SK-N-SH (cell line): ENCODE measurements around the gene PTPRF. TPM values are rescaled to one million over a fixed set of nuclear protein-coding genes. Genes with fewer than 3 reads are reported as not detected.

Experiments used
- CTCF ChIA-PET: fragments of 300-600, 350-600 bp; formaldehyde crosslinking; extraction: SDS; loops from one replicate; lab custom pipeline; 2021; lab: Yijun Ruan, JAX
- POLR2A ChIA-PET: fragments of 350-600 bp; sonication (Branson Sonifier 250); formaldehyde crosslinking; extraction: SDS; loops from one replicate; lab custom pipeline; 2020; ENCODE audit warnings: antibody characterized with exemption, inconsistent platforms; lab: Yijun Ruan, JAX
- DNase-seq: peaks from one replicate; pipeline ENCODE4 v3.0.0; 2012
- H2AFZ ChIP-seq: fragments of 200-600 bp; sonication (generic); 2 replicates; pipeline ENCODE4 v1.8.1; 2016; ENCODE audit warnings: antibody characterized with exemption, mild to moderate bottlenecking, low read depth
- H3F3A ChIP-seq: fragments of 200-600 bp; sonication (generic); replicated peaks from 2 replicates; pipeline ENCODE3; 2016; ENCODE audit warnings: antibody characterized with exemption, mild to moderate bottlenecking; ENCODE audit not compliant: insufficient read depth
- H3K27ac ChIP-seq, 2 experiments: fragments of 200-500 bp in 1 of 2; fragments of 200-600 bp in 1 of 2; sonication (Bioruptor generic) in 1 of 2; sonication (generic), shearing (Covaris generic) in 1 of 2; 2 replicates each; pipeline versions ENCODE4 v1.5.1 to v1.6.1; 2014 to 2016; ENCODE audit warnings: low read depth in 2 of 2, inconsistent platforms in 1 of 2, low read length in 1 of 2, mild to moderate bottlenecking in 1 of 2, mixed read lengths in 1 of 2
- H3K27me3 ChIP-seq: fragments of 200-600 bp; sonication (generic), shearing (Covaris generic); 2 replicates; pipeline ENCODE4 v1.6.1; 2016; ENCODE audit warnings: mixed run types; ENCODE audit not compliant: insufficient read depth
- H3K36me3 ChIP-seq, 2 experiments: fragments of 200-500 bp in 1 of 2; fragments of 200-600 bp in 1 of 2; sonication (Bioruptor generic) in 1 of 2; sonication (generic) in 1 of 2; replicated peaks in 1 of 2; 2 replicates each; pipeline versions ENCODE3 to v1.5.1; 2014 to 2016; ENCODE audit warnings: low read length in 1 of 2, mild to moderate bottlenecking in 1 of 2; ENCODE audit not compliant: insufficient read depth in 2 of 2, control insufficient read depth in 1 of 2
- H3K4me1 ChIP-seq, 2 experiments: fragments of 200-500 bp in 1 of 2; fragments of 200-600 bp in 1 of 2; sonication (Bioruptor generic) in 1 of 2; sonication (generic), shearing (Covaris generic) in 1 of 2; 2 replicates each; pipeline versions ENCODE4 v1.5.1 to v1.6.1; 2014 to 2016; ENCODE audit warnings: low read depth in 1 of 2, low read length in 1 of 2, mixed run types in 1 of 2; ENCODE audit not compliant: insufficient read depth in 2 of 2, control insufficient read depth in 1 of 2
- H3K4me2 ChIP-seq: fragments of 200-600 bp; sonication (generic), shearing (Covaris generic); 2 replicates; pipeline ENCODE4 v1.6.1; 2017; ENCODE audit warnings: mixed run types
- H3K4me3 ChIP-seq, 2 experiments: fragments of 200-500 bp in 1 of 2; fragments of 200-600 bp in 1 of 2; sonication (Bioruptor generic) in 1 of 2; sonication (generic), shearing (Covaris generic) in 1 of 2; 2 replicates each; pipeline versions ENCODE4 v1.5.1 to v1.8.1; 2014 to 2016; ENCODE audit warnings: low read depth in 2 of 2, inconsistent platforms in 1 of 2, low read length in 1 of 2, mild to moderate bottlenecking in 1 of 2, mixed read lengths in 1 of 2, moderate library complexity in 1 of 2
- H3K79me2 ChIP-seq: fragments of 200-600 bp; sonication (generic); 2 replicates; pipeline ENCODE4 v1.8.1; 2017; ENCODE audit warnings: mild to moderate bottlenecking; ENCODE audit not compliant: insufficient read depth
- H3K9ac ChIP-seq: fragments of 200-600 bp; sonication (generic); 2 replicates; pipeline ENCODE4 v1.6.1; 2017; ENCODE audit warnings: mixed run types
- H3K9me2 ChIP-seq: fragments of 200-600 bp; sonication (generic); 2 replicates; pipeline ENCODE4 v1.6.1; 2017; ENCODE audit warnings: mixed run types
- H3K9me3 ChIP-seq: fragments of 200-600 bp; sonication (generic); 2 replicates; pipeline ENCODE4 v1.6.1; 2017; ENCODE audit warnings: mixed run types, mild to moderate bottlenecking, moderate library complexity
- H4K20me1 ChIP-seq: fragments of 200-600 bp; sonication (generic); 2 replicates; pipeline ENCODE4 v1.6.1; 2017; ENCODE audit warnings: mild to moderate bottlenecking, mixed run types; ENCODE audit not compliant: insufficient read depth
- ELF1 ChIP-seq: IDR thresholded peaks from 2 replicates; pipeline ENCODE4 v1.4.0; 2012
- JUND ChIP-seq: IDR thresholded peaks from 2 replicates; pipeline ENCODE4 v1.4.0; 2012
- TAF1 ChIP-seq: IDR thresholded peaks from 2 replicates; pipeline ENCODE4 v1.6.1; 2012; ENCODE audit warnings: low read depth, mild to moderate bottlenecking, low read length, moderate library complexity, borderline replicate concordance
- TCF12 ChIP-seq: IDR thresholded peaks from 2 replicates; pipeline ENCODE4 v1.4.0; 2012
- WGBS: methylation state at CpG from one replicate; pipeline ENCODE4 v1.1.6; 2017; ENCODE audit warnings: low lambda C conversion rate; 5-methylcytosine and 5-hydroxymethylcytosine counted together
- polyA plus RNA-seq, 3 experiments: library from polyadenylated mRNA; depleted of rRNA; stranded (reverse); fragments of >200 nt; gene quantifications; 2 replicates each; pipeline ENCODE4 v1.2.3, GENCODE V29; 2012
- TF ChIP-seq, protein P1 (sequence below): fragments of 150-350 bp; IDR thresholded peaks from 2 replicates; pipeline ENCODE4 v1.6.1; 2017; ENCODE audit warnings: antibody characterized with exemption, low read length, low read depth, borderline replicate concordance
- TF ChIP-seq, protein P2 (sequence below): IDR thresholded peaks from 2 replicates; pipeline ENCODE4 v1.4.0; 2012; ENCODE audit warnings: low read depth, borderline replicate concordance
- TF ChIP-seq, protein P3 (sequence below): IDR thresholded peaks from 2 replicates; pipeline ENCODE4; 2012
- TF ChIP-seq, protein P4 (sequence below): fragments of 200-600 bp; sonication (generic); IDR thresholded peaks from 2 replicates; pipeline ENCODE4 v1.6.1; 2017; ENCODE audit warnings: antibody characterized with exemption, mild to moderate bottlenecking, moderate library complexity
- TF ChIP-seq, protein P5 (sequence below): IDR thresholded peaks from 2 replicates; pipeline ENCODE4 v1.6.1; 2012; ENCODE audit warnings: mild to moderate bottlenecking, low read depth, low read length, moderate library complexity

PTPRF gene
- polyA plus RNA-seq, 1 of the 3 experiments (the other 2 are of a cell fraction): 72.7 TPM

DNA sequence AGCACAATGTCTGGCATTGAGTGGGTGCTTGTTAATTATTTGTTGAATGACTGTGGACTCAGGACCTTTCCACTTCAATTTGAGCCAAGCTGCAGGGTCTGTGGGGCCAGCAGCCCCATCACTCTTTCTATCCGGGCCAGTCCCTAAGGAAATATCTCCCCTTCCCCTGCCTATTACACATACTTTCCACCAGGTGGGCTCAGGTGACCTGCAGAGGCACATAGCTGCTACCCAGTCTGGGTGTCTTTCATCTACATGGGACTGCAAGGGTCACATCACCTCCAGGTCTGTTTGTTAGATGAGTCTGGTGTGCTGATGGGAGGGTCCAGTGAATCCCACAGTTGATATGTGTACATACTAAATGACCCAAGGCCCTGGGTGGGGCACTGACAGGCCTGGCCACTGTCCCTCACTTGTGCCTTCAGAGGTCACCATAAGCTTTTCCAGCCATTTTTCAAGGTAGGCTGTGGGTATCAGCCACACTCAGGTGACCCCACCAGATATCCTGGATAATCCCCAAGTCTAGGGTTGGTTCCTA lies 59.8 kb downstream of the PTPRF start:
- no peaks in the 10 kb centered on the region for H3K79me2 ChIP-seq
- POLR2A ChIA-PET: no interaction called here
- H3K9me3 ChIP-seq: no peaks in the 10 kb centered on the region
- H3F3A ChIP-seq: no peaks in the 10 kb centered on the region
- DNase-seq: peak; percentile 42
- TF ChIP-seq, protein P1, sequence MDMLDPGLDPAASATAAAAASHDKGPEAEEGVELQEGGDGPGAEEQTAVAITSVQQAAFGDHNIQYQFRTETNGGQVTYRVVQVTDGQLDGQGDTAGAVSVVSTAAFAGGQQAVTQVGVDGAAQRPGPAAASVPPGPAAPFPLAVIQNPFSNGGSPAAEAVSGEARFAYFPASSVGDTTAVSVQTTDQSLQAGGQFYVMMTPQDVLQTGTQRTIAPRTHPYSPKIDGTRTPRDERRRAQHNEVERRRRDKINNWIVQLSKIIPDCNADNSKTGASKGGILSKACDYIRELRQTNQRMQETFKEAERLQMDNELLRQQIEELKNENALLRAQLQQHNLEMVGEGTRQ: no peak
- no peak for TF ChIP-seq TAF1
- TF ChIP-seq, protein P2, sequence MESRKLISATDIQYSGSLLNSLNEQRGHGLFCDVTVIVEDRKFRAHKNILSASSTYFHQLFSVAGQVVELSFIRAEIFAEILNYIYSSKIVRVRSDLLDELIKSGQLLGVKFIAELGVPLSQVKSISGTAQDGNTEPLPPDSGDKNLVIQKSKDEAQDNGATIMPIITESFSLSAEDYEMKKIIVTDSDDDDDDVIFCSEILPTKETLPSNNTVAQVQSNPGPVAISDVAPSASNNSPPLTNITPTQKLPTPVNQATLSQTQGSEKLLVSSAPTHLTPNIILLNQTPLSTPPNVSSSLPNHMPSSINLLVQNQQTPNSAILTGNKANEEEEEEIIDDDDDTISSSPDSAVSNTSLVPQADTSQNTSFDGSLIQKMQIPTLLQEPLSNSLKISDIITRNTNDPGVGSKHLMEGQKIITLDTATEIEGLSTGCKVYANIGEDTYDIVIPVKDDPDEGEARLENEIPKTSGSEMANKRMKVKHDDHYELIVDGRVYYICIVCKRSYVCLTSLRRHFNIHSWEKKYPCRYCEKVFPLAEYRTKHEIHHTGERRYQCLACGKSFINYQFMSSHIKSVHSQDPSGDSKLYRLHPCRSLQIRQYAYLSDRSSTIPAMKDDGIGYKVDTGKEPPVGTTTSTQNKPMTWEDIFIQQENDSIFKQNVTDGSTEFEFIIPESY: no peak
- TF ChIP-seq TCF12: no peak
- TF ChIP-seq, protein P3, sequence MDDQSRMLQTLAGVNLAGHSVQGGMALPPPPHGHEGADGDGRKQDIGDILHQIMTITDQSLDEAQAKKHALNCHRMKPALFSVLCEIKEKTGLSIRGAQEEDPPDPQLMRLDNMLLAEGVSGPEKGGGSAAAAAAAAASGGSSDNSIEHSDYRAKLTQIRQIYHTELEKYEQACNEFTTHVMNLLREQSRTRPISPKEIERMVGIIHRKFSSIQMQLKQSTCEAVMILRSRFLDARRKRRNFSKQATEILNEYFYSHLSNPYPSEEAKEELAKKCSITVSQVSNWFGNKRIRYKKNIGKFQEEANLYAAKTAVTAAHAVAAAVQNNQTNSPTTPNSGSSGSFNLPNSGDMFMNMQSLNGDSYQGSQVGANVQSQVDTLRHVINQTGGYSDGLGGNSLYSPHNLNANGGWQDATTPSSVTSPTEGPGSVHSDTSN: no peak
- TF ChIP-seq, protein P4, sequence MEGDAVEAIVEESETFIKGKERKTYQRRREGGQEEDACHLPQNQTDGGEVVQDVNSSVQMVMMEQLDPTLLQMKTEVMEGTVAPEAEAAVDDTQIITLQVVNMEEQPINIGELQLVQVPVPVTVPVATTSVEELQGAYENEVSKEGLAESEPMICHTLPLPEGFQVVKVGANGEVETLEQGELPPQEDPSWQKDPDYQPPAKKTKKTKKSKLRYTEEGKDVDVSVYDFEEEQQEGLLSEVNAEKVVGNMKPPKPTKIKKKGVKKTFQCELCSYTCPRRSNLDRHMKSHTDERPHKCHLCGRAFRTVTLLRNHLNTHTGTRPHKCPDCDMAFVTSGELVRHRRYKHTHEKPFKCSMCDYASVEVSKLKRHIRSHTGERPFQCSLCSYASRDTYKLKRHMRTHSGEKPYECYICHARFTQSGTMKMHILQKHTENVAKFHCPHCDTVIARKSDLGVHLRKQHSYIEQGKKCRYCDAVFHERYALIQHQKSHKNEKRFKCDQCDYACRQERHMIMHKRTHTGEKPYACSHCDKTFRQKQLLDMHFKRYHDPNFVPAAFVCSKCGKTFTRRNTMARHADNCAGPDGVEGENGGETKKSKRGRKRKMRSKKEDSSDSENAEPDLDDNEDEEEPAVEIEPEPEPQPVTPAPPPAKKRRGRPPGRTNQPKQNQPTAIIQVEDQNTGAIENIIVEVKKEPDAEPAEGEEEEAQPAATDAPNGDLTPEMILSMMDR: peak; percentile 26
- TF ChIP-seq ELF1: no peak
- no peak for TF ChIP-seq JUND
- TF ChIP-seq, protein P5, sequence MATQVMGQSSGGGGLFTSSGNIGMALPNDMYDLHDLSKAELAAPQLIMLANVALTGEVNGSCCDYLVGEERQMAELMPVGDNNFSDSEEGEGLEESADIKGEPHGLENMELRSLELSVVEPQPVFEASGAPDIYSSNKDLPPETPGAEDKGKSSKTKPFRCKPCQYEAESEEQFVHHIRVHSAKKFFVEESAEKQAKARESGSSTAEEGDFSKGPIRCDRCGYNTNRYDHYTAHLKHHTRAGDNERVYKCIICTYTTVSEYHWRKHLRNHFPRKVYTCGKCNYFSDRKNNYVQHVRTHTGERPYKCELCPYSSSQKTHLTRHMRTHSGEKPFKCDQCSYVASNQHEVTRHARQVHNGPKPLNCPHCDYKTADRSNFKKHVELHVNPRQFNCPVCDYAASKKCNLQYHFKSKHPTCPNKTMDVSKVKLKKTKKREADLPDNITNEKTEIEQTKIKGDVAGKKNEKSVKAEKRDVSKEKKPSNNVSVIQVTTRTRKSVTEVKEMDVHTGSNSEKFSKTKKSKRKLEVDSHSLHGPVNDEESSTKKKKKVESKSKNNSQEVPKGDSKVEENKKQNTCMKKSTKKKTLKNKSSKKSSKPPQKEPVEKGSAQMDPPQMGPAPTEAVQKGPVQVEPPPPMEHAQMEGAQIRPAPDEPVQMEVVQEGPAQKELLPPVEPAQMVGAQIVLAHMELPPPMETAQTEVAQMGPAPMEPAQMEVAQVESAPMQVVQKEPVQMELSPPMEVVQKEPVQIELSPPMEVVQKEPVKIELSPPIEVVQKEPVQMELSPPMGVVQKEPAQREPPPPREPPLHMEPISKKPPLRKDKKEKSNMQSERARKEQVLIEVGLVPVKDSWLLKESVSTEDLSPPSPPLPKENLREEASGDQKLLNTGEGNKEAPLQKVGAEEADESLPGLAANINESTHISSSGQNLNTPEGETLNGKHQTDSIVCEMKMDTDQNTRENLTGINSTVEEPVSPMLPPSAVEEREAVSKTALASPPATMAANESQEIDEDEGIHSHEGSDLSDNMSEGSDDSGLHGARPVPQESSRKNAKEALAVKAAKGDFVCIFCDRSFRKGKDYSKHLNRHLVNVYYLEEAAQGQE: no peak
- H3K36me3 ChIP-seq: peaks cover 0 to 28% of the 10 kb centered on the region in 2 experiments
- no peaks in the 10 kb centered on the region for H4K20me1 ChIP-seq
- H3K9ac ChIP-seq: no peak overlapping the region
- H3K4me1 ChIP-seq: peaks cover 0 to 12% of the 10 kb centered on the region in 2 experiments; a peak in 1 of 4 replicates
- no peak overlapping the region for H3K27ac ChIP-seq
- WGBS: 67% methylated on average over 1 of the region's 1 CpG
- H3K27me3 ChIP-seq: no peaks in the 10 kb centered on the region
- H2AFZ ChIP-seq: no peak overlapping the region
- H3K4me2 ChIP-seq: no peak overlapping the region
- CTCF ChIA-PET: interaction anchor here (1.1 kb wide), 2 partner anchors 18 to 83 kb away, joined by 3 to 4 read pairs; no protein-coding TSS in a partner anchor
- H3K4me3 ChIP-seq: no peak overlapping the region
- no peaks in the 10 kb centered on the region for H3K9me2 ChIP-seq
